Panc1 (cell line): ENCODE measurements around the gene ARHGEF25. TPM values are rescaled to one million over a fixed set of nuclear protein-coding genes. Genes with fewer than 3 reads are reported as not detected.

Experiments used
- ATAC-seq: fragments of 200-7000 bp; cut with Tn5 transposase; 2 replicates; pipeline ENCODE4 v1.9.1; 2020; ENCODE audit warnings: mild to moderate bottlenecking, moderate library complexity
- BruUV-seq: library from RNA; stranded (reverse); fragments of 400-500 nt; replicated peaks from 2 replicates; lab custom pipeline; 2021; lab: Mats Ljungman, UMichigan
- CTCF ChIA-PET: fragments of 300-600 bp; sonication (Branson Sonifier 250); formaldehyde crosslinking; loops from one replicate; lab custom pipeline; 2022; ENCODE audit warnings: antibody characterized with exemption; lab: Charles Lee
- POLR2A ChIA-PET: fragments of 300-600 bp; sonication (Branson Sonifier 250); formaldehyde crosslinking; loops from one replicate; lab custom pipeline; 2022; ENCODE audit warnings: antibody characterized with exemption; lab: Charles Lee
- DNase-seq: peaks from one replicate; pipeline ENCODE4 v3.0.0-alpha.2; 2010; ENCODE audit warnings: low read depth, low spot score
- H3K27ac ChIP-seq: 2 replicates; pipeline ENCODE4 v1.5.1; 2011; ENCODE audit warnings: mild to moderate bottlenecking, low read length, inconsistent platforms
- H3K27me3 ChIP-seq: fragments of 200-500 bp; sonication (Bioruptor generic); 2 replicates; pipeline ENCODE4 v1.6.0; 2014; ENCODE audit warnings: low read length, inconsistent platforms; ENCODE audit not compliant: control insufficient read depth, insufficient read depth
- H3K36me3 ChIP-seq: fragments of 200-500 bp; sonication (Bioruptor generic); 2 replicates; pipeline ENCODE4 v1.5.1; 2014; ENCODE audit warnings: inconsistent platforms, mild to moderate bottlenecking, low read length, moderate library complexity; ENCODE audit not compliant: control insufficient read depth, insufficient read depth
- H3K4me1 ChIP-seq: 2 replicates; pipeline ENCODE4 v1.5.1; 2011; ENCODE audit warnings: inconsistent platforms, mild to moderate bottlenecking, low read length, moderate library complexity; ENCODE audit not compliant: control insufficient read depth, insufficient read depth
- H3K4me3 ChIP-seq, 2 experiments: 2 replicates each; pipeline ENCODE4 v1.5.1; 2011 to 2012; ENCODE audit warnings: low read depth in 2 of 2, low read length in 2 of 2, mild to moderate bottlenecking in 2 of 2, inconsistent platforms in 1 of 2, moderate library complexity in 1 of 2
- H3K9me3 ChIP-seq: fragments of 200-500 bp; sonication (Bioruptor generic); 2 replicates; pipeline ENCODE4 v1.5.1; 2014; ENCODE audit warnings: low read depth, mild to moderate bottlenecking, inconsistent platforms, low read length, moderate library complexity; ENCODE audit not compliant: control insufficient read depth, insufficient read depth
- CTCF ChIP-seq: fragments of 450-650 bp; IDR thresholded peaks from 2 replicates; pipeline ENCODE4 v1.5.1; 2017; ENCODE audit warnings: mild to moderate bottlenecking
- POLR2AphosphoS5 ChIP-seq: IDR thresholded peaks from 2 replicates; pipeline ENCODE4 v1.6.1; 2012; ENCODE audit warnings: mild to moderate bottlenecking, low read depth, low read length, moderate library complexity
- SIN3A ChIP-seq: IDR thresholded peaks from 2 replicates; pipeline ENCODE4 v1.6.1; 2012; ENCODE audit warnings: low read depth, mild to moderate bottlenecking, low read length, moderate library complexity, borderline replicate concordance; ENCODE audit not compliant: insufficient read depth
- TCF7L2 ChIP-seq: IDR thresholded peaks from 2 replicates; pipeline ENCODE4 v1.6.1; 2011; ENCODE audit warnings: mild to moderate bottlenecking, low read depth, low read length, inconsistent platforms
- in situ Hi-C: cut with HindIII; loops from 2 replicates; pipeline ENCODE4 v1.10.0; 2016; ENCODE audit warnings: low sequenced_read_pairs, low pct_unique_long_range_greater_than_20kb
- intact Hi-C: fragments of 100-400 bp; cut with micrococcal nuclease; formaldehyde crosslinking; loops from one replicate; pipeline ENCODE4 v1.10.0; 2022; ENCODE audit not compliant: unreplicated experiment
- total RNA-seq: library from RNA; stranded (reverse); gene quantifications from one replicate; pipeline ENCODE4 v1.2.1, GENCODE V29; 2021; ENCODE audit not compliant: unreplicated experiment
- TF ChIP-seq, protein P1 (sequence below), 2 experiments: IDR thresholded peaks; 2 replicates each; pipeline ENCODE4 v1.6.1; 2011 to 2012; ENCODE audit warnings: low read depth in 2 of 2, control low read depth in 1 of 2, low read length in 1 of 2, mild to moderate bottlenecking in 1 of 2, moderate library complexity in 1 of 2; ENCODE audit not compliant: insufficient read depth in 1 of 2

The ARHGEF25 gene
- total RNA-seq, 1 experiment from 2014 or later = 10.5 TPM

GRCh38 chr12:57605811-57606311 lies 5.4 kb upstream of the ARHGEF25 start:
- ChIA-PET CTCF (no interaction called here), POLR2A (interaction anchor here (0.6 kb wide), 1 partner anchor 14 kb away, joined by 6 read pairs; no protein-coding TSS in a partner anchor)
- no peaks in the 10 kb centered on the region for H3K36me3 ChIP-seq
- TF ChIP-seq SIN3A = no peak
- no peak for TF ChIP-seq TCF7L2
- TF ChIP-seq CTCF = no peak
- no peak for TF ChIP-seq POLR2AphosphoS5
- TF ChIP-seq, protein P1, sequence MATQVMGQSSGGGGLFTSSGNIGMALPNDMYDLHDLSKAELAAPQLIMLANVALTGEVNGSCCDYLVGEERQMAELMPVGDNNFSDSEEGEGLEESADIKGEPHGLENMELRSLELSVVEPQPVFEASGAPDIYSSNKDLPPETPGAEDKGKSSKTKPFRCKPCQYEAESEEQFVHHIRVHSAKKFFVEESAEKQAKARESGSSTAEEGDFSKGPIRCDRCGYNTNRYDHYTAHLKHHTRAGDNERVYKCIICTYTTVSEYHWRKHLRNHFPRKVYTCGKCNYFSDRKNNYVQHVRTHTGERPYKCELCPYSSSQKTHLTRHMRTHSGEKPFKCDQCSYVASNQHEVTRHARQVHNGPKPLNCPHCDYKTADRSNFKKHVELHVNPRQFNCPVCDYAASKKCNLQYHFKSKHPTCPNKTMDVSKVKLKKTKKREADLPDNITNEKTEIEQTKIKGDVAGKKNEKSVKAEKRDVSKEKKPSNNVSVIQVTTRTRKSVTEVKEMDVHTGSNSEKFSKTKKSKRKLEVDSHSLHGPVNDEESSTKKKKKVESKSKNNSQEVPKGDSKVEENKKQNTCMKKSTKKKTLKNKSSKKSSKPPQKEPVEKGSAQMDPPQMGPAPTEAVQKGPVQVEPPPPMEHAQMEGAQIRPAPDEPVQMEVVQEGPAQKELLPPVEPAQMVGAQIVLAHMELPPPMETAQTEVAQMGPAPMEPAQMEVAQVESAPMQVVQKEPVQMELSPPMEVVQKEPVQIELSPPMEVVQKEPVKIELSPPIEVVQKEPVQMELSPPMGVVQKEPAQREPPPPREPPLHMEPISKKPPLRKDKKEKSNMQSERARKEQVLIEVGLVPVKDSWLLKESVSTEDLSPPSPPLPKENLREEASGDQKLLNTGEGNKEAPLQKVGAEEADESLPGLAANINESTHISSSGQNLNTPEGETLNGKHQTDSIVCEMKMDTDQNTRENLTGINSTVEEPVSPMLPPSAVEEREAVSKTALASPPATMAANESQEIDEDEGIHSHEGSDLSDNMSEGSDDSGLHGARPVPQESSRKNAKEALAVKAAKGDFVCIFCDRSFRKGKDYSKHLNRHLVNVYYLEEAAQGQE (IDR thresholded peaks at IDR 0.05; ENCODE audit: insufficient read depth in 1 of 2, low read depth in 2 of 2, low read length in 1 of 2) = no peak
- intact Hi-C loops = no loop called here
- H3K4me1 ChIP-seq = peaks cover 21% of the 10 kb centered on the region
- no peaks in the 10 kb centered on the region for H3K9me3 ChIP-seq
- in situ Hi-C loops = no loop called here
- DNase-seq (no peak), ATAC-seq (no peak)
- no peak overlapping the region for H3K27ac ChIP-seq
- peak overlapping the region; percentile 51 to 82 for H3K4me3 ChIP-seq
- no peaks in the 10 kb centered on the region for H3K27me3 ChIP-seq
- BruUV-seq = no TSS peak

DNA sequence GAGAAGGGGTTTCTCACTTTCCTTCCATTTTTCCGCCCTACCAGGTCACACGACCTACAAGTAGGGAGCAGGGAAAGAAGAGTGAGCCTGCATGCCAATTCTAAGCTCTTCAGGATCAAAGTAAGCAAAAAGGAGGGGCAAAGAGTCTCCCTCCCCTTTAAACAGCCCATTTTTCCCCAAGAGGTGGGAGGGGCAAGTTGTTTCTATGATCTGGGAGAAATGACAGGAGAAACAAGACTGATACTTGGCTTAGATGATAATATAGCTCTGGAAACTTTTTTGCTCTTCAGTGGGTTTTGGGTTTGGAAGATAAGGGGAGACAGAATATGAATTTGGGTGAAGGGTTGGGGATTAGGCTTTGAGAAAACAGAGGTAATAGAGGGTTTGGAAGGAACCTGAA lies 4.8 kb upstream of the ARHGEF25 start:
- H3K36me3 ChIP-seq = no peaks in the 10 kb centered on the region
- H3K9me3 ChIP-seq = no peaks in the 10 kb centered on the region
- in situ Hi-C loops = no loop called here
- ATAC-seq (no peak), DNase-seq (no peak)
- ChIA-PET CTCF (no interaction called here), POLR2A (interaction anchor here (0.6 kb wide), 2 partner anchors 15 to 174 kb away, joined by 5 to 6 read pairs; no protein-coding TSS in a partner anchor)
- TF ChIP-seq POLR2AphosphoS5 (no peak), TCF7L2 (no peak), CTCF (no peak)
- TF ChIP-seq, protein P1 (IDR thresholded peaks at IDR 0.05; ENCODE audit: insufficient read depth in 1 of 2, low read depth in 2 of 2, low read length in 1 of 2) = no peak
- H3K27ac ChIP-seq = no peak overlapping the region
- peaks cover 22% of the 10 kb centered on the region for H3K4me1 ChIP-seq
- H3K4me3 ChIP-seq = no peak overlapping the region
- H3K27me3 ChIP-seq = no peaks in the 10 kb centered on the region
- intact Hi-C loops = no loop called here
- BruUV-seq = no TSS peak
